Measurements from ENCODE around the gene CYB561A3.

The CYB561A3 gene

DNA sequence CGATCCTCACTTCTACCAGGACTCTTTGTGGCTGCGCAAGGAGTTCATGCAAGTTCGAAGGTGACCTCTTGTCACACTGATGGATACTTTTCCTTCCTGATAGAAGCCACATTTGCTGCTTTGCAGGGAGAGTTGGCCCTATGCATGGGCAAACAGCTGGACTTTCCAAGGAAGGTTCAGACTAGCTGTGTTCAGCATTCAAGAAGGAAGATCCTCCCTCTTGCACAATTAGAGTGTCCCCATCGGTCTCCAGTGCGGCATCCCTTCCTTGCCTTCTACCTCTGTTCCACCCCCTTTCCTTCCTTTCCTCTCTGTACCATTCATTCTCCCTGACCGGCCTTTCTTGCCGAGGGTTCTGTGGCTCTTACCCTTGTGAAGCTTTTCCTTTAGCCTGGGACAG lies 7.0 kb upstream of the CYB561A3 start:
- DNase-seq (ENCODE audit: low read depth): no peak
- TF ChIP-seq CTCF (conservative IDR thresholded peaks at IDR 0.05; ENCODE audit: low read length): no peak
- H3K4me3 ChIP-seq (ENCODE audit: low read length): no peak overlapping the region

DNA sequence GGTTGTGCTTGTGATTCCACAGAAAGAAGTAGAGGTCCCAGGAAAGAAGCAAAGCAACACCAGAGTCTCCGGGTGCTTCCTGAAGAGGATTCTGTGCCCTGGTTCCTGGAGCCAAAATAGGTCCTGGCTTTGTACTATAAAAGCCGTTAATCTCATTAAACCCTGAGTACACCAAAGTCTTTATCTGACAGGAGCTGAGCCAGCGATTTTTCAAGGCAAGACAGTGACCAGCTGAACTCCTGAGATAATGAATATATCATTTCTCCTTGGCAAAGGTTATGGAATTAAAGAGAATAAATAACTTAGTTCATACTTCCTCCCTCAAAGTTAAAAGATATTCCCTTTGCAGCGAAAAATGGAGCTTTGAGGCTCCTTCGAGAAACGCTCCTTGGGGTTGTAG lies 5.7 kb upstream of the CYB561A3 start:
- DNase-seq (ENCODE audit: low read depth): no peak
- no peak overlapping the region for H3K4me3 ChIP-seq (ENCODE audit: low read length)
- no peak for TF ChIP-seq CTCF (conservative IDR thresholded peaks at IDR 0.05; ENCODE audit: low read length)

- TF ChIP-seq CTCF (conservative IDR thresholded peaks at IDR 0.05; ENCODE audit: low read length): no peak
Observed at GRCh38 chr11:61364012-61364675, 2.5 kb upstream of the CYB561A3 start.

GRCh38 chr11:61362542-61362875 lies 827 bp upstream of the CYB561A3 start:
- no peak for TF ChIP-seq CTCF (conservative IDR thresholded peaks at IDR 0.05; ENCODE audit: low read length)
- DNase-seq (ENCODE audit: low read depth): peak; percentile 49
- peak overlapping the region; percentile 97 for H3K4me3 ChIP-seq (ENCODE audit: low read length)

More at GRCh38 chr11:61364012-61364675, 2.5 kb upstream of the CYB561A3 start:
- no peak for DNase-seq (ENCODE audit: low read depth)
- H3K4me3 ChIP-seq (ENCODE audit: low read length): no peak overlapping the region

DNA sequence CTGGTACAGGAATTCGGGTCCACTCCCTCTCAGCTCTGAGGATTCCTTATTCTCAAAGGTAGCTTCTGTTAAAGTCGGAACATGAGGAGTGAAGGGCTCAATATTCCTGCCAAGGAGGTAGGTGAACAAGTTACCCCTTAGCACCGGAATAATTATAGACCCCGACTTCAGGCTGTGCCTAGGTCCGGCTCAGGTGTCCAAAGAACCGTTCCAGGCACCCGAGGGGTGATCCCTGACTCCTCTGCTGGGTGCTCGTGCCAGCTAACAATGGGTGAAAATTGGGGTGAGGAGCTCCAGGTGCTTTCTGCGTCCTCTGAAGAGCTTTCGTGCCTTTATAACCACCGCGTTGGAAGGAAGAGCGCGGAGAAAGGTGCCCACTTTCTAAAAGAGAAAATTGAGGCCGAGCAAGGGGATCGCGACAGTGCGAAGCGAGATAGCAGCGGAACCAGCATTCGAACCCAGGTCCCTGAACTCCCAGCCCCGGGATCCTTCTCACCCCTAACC lies 393 bp downstream of the CYB561A3 start:
- no peak for TF ChIP-seq CTCF (conservative IDR thresholded peaks at IDR 0.05; ENCODE audit: low read length)
- H3K4me3 ChIP-seq (ENCODE audit: low read length): peak overlapping the region; percentile 97
- no peak for DNase-seq (ENCODE audit: low read depth)

GRCh38 chr11:61359516-61359915 lies 2.2 kb downstream of the CYB561A3 start:
- TF ChIP-seq CTCF (conservative IDR thresholded peaks at IDR 0.05; ENCODE audit: low read length): no peak
- no peak overlapping the region for H3K4me3 ChIP-seq (ENCODE audit: low read length)
- DNase-seq (ENCODE audit: low read depth): no peak

DNA sequence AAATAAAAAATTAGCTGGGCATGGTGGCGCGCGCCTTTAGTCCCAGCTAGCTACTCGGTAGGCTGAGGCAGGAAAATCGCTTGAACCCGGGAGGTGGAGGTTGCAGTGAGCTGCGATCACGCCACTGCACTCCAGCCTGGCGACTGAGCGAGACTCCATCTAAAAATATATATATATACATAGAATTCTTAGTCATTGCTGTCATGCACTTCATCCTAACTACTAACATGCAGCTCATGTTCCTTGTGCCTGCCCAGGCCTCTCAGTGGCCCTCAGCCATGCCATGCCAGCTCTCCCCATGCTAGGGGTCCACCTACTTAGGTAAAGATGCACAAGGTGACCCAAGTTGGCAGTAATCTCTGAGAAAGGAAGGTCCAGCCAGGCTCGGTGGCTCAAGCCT lies 3.1 kb downstream of the CYB561A3 start:
- no peak for TF ChIP-seq CTCF (conservative IDR thresholded peaks at IDR 0.05; ENCODE audit: low read length)
- no peak overlapping the region for H3K4me3 ChIP-seq (ENCODE audit: low read length)
- no peak for DNase-seq (ENCODE audit: low read depth)

All from AG10803 (cell line).